Esophagus squamous epithelium (tissue), 4 donors: ENCODE results near the gene PLEKHG4.

ENCODE experiments used
- POLR2A ChIP-seq, 4 donors: fragments of 450-650 bp; IDR thresholded peaks; one replicate each; pipeline ENCODE4 v1.6.1; 2017; ENCODE audit warnings: antibody characterized with exemption in 4 of 4, mild to moderate bottlenecking in 4 of 4, moderate library complexity in 3 of 4
- TF ChIP-seq, protein P1 (sequence below), 6 experiments: fragments of 450-650 bp in 4 of 6; fragments of 200-600 bp in 2 of 6; sonication (generic) in 2 of 6; IDR thresholded peaks; one replicate each; pipeline ENCODE4 v1.5.1; 2016 to 2019; ENCODE audit warnings: antibody characterized with exemption in 6 of 6, mild to moderate bottlenecking in 4 of 6, moderate library complexity in 4 of 6

DNA sequence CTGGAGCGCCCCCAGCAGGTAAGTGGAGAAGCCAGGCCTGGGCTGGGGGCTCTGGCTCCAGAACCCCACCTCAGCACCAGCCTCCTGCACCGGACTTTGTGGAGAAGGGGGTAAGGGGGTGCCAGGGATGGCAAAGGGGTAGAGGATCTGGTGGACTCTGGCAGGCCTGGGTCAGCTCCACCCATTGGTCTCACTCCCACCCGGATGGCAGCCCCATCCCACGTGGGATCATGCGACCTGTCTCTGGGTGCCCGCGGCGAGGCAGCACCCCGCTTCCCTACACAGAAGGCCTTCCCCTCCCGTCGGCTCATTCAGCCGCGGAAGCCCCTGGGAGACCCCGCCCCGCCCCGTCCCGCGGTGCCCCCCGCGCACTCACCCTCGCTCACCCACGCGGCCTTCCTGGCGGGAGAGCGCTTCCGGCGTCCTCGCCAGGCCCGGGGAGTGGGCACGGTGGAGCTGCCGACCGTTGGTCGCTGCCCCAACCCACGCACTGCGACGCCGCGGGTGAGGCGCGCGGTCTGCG is 498 bp upstream of the PLEKHG4 start:
- TF ChIP-seq, protein P1, sequence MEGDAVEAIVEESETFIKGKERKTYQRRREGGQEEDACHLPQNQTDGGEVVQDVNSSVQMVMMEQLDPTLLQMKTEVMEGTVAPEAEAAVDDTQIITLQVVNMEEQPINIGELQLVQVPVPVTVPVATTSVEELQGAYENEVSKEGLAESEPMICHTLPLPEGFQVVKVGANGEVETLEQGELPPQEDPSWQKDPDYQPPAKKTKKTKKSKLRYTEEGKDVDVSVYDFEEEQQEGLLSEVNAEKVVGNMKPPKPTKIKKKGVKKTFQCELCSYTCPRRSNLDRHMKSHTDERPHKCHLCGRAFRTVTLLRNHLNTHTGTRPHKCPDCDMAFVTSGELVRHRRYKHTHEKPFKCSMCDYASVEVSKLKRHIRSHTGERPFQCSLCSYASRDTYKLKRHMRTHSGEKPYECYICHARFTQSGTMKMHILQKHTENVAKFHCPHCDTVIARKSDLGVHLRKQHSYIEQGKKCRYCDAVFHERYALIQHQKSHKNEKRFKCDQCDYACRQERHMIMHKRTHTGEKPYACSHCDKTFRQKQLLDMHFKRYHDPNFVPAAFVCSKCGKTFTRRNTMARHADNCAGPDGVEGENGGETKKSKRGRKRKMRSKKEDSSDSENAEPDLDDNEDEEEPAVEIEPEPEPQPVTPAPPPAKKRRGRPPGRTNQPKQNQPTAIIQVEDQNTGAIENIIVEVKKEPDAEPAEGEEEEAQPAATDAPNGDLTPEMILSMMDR (IDR thresholded peaks at IDR 0.05), result peak in 3 of 6 experiments; percentile 19 to 36 (median 32)
- TF ChIP-seq POLR2A (IDR thresholded peaks at IDR 0.05), result no peak
